ENCODE results near the gene KRT78.

Gene KRT78

GRCh38 chr12:52812749-52813148 is 36.0 kb downstream of the KRT78 start:
- no peak for DNase-seq (ENCODE audit: low read depth in 2 of 2)

GRCh38 chr12:52812073-52812400 is 36.8 kb downstream of the KRT78 start:
- DNase-seq (ENCODE audit: low read depth in 2 of 2), result no peak

GRCh38 chr12:52811191-52812072 is 37.4 kb downstream of the KRT78 start:
- DNase-seq (ENCODE audit: low read depth in 2 of 2), result no peak

- no peak for DNase-seq (ENCODE audit: low read depth in 2 of 2)
Observed at GRCh38 chr12:52810554-52810953, 38.2 kb downstream of the KRT78 start.

GRCh38 chr12:52809166-52809565 is 39.6 kb downstream of the KRT78 start:
- DNase-seq (ENCODE audit: low read depth in 2 of 2), result no peak

- DNase-seq (ENCODE audit: low read depth in 2 of 2), result no peak
Observed at GRCh38 chr12:52808573-52809160, 40.1 kb downstream of the KRT78 start.

- no peak for DNase-seq (ENCODE audit: low read depth in 2 of 2)
Observed at GRCh38 chr12:52807544-52808470, 41.0 kb downstream of the KRT78 start.

GRCh38 chr12:52806821-52807543 is 41.8 kb downstream of the KRT78 start:
- DNase-seq (ENCODE audit: low read depth in 2 of 2), result no peak

- DNase-seq (ENCODE audit: low read depth in 2 of 2), result no peak
Observed at GRCh38 chr12:52806169-52806811, 42.5 kb downstream of the KRT78 start.

- no peak for DNase-seq (ENCODE audit: low read depth in 2 of 2)
Observed at GRCh38 chr12:52805739-52806138, 43.1 kb downstream of the KRT78 start.

- no peak for DNase-seq (ENCODE audit: low read depth in 2 of 2)
Observed at GRCh38 chr12:52805000-52805399, 43.8 kb downstream of the KRT78 start.

- DNase-seq (ENCODE audit: low read depth in 2 of 2), result no peak
Observed at GRCh38 chr12:52802442-52802841, 46.4 kb downstream of the KRT78 start.

- no peak for DNase-seq (ENCODE audit: low read depth in 2 of 2)
Observed at GRCh38 chr12:52801773-52802172, 47.0 kb downstream of the KRT78 start.

- no peak for DNase-seq (ENCODE audit: low read depth in 2 of 2)
Observed at GRCh38 chr12:52800259-52800917, 48.4 kb downstream of the KRT78 start.

GRCh38 chr12:52799505-52800211 is 49.1 kb downstream of the KRT78 start:
- no peak for DNase-seq (ENCODE audit: low read depth in 2 of 2)

- no peak for DNase-seq (ENCODE audit: low read depth in 2 of 2)
Observed at GRCh38 chr12:52798671-52799504, 49.9 kb downstream of the KRT78 start.

- DNase-seq (ENCODE audit: low read depth in 2 of 2), result no peak
Observed at GRCh38 chr12:52798003-52798670, 50.7 kb downstream of the KRT78 start.

- no peak for DNase-seq (ENCODE audit: low read depth in 2 of 2)
Observed at GRCh38 chr12:52797529-52797894, 51.3 kb downstream of the KRT78 start.

All from stimulated activated CD4-positive, alpha-beta T cell treated with anti-CD3 and anti-CD28 coated beads, Interleukin-1b, Interleukin-23, amount 100 ng/mL, for 1 hour (primary cell).